HG02870 (cell line): ENCODE results near the gene KCNIP1.

Experiments
- ATAC-seq: cut with Tn5 transposase; IDR thresholded peaks from one replicate; pipeline ENCODE4 v1.9.1; 2021; ENCODE audit warnings: mild to moderate bottlenecking, moderate library complexity; ENCODE audit not compliant: unreplicated experiment

KCNIP1 gene

DNA sequence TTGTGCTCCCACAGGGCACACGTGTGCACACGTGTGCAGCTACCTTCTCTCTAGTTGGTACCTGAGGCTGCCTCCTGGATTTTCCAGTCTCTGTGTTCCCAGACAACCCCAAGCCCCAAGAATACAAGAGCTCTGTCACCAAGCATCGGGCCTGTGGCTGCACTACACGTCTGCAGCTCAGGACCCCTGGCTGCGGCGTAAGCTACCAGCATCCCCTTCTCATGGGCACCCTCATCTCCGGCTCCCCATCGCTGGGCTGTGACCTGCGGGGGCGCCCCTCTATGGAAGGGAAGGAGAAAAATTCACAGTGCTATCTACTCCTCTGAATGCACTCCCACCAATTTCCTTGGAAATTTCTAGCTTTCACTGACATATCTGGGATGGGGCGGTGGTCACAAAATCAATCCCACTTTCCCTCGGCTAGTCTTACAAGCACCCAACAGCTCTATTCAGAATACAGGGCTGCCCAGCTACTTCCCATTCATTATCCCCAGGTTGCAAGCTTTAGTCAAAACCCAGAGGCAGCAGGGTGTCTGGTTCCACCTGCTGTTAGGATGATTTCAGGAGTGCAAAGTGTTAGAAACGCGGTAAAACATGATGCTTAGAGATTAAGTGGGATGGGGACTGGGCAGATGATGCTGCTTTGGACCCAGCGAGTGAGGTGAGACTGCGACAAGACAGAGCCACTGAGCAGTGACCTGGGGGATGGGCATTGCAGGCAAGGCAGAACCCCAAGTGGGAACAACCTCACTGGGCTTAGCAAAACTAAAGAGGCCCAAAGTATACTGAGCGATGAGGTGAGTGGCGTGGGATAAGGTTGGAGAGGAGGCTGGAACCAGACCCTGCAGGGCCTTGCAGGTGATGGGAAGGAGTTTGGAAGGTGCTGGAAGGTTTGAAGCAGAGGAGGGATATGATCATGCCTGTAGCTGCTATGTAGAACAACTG, 121.7 kb downstream of the KCNIP1 start:
- ATAC-seq: no peak

DNA sequence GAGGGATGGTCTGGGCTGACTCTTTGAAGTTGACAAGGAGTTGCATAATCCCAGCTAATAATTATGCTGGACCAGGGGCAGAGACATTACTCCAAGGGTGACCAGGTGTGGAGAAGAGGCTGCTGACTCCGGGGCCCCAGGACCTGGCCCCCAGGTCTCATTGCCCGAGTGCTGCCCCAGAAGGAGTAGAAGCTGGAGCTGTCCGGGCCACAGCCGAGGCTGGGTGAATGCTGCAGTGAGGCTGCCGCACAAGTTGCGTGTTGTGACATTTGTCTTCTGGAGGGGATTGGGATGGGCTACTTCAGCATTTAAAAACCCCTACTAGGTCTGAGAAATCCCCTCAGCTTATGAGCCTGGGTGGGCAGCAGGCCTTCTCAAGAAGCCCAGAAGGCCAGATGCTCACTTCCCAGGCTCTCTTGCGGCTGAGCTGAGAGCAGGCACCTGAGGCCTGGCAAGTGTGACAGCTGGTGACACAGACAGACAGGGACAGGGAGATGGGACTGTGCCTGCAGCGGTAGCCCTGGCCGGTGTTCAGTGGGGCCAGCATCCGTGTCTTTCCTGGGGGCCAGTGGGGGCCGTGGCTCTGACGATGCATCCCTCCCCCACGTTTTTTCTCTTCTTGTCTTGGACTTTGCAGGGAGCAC, 122.8 kb downstream of the KCNIP1 start:
- ATAC-seq: no peak

DNA sequence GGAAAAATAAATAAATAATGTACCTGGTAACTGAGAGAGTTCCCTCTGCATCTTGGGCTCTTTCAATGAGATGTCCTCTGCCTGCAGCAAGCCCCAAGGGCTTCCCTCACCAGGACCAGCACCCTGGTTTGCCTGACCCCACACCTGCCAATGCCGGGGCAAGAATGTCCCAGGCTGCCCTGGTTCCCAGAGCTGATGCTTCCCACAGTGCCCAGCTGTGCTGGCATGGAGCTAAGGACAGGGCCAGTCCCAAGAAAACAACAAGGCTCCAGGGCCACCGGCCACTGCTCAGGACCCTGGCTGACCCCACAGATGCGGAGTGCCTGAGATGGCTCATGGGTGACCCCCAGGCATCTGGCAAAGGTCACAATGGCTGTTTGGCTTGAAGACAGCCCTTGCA, 123.5 kb downstream of the KCNIP1 start:
- no peak for ATAC-seq

DNA sequence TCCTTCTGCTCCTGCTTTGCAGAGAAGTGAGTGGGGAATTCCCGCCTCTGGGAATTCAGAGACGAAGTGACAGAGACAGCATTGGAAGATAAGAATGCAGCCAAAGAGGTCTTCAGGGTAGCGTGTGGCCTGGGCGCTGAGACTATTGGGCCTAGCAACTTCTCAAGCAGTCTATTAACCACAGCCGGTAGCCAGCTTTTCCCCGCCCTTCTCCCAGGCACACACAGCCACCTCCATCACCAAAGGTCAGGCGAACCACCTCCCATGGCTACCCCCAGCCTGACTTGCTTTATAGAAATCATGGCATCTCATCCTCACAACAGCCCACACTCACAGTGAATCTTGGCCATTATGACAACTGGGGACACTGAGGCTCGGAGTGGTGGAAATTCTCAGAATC, 124.2 kb downstream of the KCNIP1 start:
- no peak for ATAC-seq

DNA sequence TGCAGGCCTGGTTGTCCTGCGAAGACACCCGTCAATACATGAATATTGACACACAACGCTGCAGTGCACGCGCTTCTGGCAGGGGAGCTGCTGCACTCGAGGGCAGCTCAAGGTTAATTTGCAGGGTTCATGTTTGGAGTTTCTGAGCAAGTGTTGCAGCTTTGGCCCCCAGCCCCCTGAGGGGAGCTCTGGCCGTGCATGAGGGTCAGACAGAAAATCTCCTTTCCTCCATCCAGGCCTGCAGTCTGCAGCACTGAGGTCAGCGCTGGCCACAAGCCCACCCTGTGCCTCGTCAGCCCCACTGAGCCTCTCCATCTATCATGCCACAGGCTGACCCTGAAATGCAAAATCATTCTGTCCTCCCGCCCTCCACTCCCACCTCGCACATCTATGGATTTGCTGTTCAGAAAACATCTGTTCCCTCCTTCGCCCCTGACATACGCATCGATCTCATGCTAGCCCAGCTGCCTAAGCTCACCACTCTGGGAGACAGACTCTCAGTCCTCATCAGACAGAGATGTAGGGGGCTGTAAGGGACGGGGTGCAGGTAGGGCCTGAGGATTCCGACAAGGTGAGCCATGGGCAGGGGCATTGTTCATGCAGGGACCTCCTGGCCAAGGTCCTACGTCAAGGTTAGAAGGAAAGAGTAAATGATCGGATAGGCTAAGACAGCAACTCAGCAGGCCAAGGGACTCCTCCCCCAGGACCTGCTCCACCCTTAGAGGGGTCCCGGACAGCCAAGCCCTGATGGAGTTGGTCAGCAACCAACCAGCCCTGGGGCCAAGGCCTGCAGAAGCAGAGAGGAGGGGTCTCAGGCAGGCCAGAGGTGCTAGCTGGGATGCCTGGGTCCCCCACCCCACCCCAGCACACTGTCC, 125.1 kb downstream of the KCNIP1 start:
- ATAC-seq: no peak

DNA sequence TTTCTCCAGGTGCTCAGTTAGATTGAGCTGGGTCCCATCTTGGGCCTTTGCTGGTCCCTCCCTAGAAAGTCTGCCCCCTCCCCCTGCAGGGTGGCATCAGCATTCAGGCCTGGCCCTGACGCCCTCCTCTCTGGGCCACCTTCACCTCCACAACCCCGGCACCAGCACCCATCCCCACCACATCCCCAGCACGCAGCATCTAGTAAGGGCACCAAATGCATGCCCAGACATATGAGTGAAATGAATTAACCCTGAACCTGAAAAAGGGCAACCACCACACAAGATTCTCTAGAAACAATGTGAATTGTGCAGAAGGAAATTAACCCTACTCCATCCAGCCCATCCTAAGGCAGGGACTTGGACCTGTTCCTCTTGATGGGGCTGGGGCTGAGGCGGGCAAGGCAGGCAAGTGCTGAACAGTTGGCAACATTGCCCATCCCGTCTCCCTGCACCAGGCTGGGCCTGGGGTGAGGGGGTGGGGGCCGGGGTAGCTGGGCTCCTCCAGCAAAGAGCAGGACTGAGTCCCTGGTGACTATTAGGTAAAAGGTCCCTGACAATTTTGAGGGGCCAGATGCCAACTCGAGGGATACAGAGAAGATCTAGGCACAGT, 125.9 kb downstream of the KCNIP1 start:
- ATAC-seq: no peak

DNA sequence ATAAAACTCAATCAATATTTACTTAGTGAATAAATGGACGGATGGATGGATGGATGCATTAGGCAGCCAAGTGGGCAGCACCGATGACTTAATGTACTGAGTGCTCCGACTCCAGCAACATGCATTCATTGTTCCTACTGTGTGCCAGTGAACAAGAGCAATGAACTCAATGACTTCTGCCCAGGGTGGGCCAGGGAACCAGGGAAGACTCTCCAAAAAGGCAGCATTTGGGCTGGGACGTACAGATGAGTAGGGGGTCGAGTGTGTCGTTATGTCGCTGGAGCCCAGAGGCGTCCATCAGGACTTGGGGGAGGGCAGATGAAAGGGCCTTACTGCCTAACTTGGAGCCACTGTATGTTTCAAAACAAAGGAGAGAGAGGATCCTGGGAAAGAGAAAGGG, 126.4 kb downstream of the KCNIP1 start:
- ATAC-seq: no peak

DNA sequence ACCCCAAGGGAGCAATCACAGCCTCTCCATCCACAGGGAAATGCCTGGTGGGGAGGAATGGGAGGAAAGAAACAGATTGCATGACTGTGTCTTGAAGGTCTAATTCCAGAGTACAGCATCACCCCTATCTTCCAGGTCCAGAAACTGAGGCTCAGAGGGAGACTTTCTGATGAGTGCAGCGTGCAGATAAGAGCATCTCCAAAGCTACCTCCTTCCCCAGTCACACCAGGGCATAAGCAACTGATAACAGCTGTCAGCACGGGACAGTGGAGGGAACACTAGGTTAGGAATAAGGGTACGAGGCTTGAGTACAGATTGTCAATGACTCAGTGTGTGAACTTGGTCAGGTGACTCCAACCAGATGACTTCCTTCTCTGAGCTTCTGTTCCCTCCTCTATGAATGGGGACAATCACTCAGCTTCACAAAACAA, 126.9 kb downstream of the KCNIP1 start:
- no peak for ATAC-seq

DNA sequence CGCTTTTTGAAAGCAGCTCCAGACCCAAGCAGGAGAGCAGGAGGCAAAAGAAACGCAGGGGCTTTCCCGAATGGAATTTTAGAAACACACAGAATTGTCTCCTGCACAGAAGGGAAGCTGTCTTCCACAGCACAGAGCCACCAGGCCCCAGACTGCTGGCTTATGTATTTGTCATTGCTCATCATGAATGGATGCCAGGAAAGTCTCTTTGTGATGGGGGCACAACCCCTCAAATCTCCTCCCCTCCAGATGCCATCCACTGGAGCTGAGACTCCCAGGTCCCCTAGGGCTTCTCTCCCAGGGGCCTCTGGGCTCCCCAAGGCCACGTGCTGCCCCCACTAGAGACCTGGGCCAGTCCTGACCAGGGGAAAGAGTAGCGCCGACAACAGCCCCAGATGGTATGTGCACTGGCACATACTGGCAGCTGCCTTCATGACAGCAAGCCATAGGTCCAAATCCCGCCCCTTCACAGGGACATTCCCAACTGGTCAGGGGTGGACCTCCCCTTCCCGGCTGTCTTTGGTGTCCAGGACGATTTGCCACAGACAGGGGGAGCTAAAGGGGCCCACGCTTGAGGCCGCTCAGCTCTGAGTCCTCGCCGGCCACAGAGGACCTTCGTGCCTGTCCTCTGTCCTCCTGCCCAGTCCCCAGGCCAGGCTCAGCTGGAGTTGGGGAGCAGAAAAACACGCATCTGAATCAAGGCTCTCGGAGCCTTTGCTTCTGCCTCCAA, 127.8 kb downstream of the KCNIP1 start:
- no peak for ATAC-seq

DNA sequence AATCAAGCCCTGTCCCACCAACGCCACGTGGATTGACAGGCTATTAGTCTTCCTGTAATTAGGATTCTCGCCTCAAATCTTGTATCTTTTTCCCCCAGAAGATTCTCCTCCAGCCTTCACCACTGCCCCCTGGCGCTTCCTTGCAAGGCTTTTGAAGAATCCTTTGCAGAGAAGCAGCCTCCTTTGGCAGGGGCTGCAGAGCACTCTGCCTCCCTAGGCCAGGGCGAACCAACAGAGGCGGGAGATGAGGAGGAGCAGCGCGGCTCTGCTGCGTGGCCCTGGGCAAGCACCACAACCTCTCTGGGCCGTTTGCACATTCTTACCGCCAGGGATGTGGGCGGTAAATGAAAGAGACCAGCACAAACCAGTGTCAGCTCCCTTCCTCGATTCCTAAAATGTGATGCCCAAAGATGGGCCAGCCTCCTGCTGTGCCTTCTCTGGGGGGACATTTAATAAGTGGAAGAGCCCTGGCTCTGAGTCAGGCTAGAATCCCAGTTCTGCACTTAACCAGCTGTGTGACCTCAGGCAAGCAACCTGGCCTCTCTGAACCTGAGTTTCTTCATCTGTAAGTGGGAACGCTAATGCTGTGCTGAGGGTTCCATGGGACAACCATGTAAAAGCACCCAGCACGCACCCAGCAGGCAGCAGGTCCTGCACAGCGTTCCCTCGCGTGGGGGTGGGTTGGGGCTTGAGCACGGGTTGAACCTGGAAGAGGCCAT, 128.6 kb downstream of the KCNIP1 start:
- ATAC-seq: no peak

DNA sequence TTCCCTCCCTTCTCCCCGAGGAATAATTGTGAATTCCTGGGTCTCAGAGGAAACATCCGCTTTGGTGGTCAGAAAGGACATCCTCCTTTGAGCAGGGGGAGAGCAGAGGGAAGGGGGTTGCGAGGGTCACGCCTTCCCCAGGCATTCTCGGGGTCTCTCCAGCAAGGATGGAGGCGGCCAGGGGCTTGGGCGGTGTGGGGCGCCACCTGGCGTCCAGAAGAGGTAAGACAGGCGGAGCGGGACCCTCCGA, 129.1 kb downstream of the KCNIP1 start:
- no peak for ATAC-seq

DNA sequence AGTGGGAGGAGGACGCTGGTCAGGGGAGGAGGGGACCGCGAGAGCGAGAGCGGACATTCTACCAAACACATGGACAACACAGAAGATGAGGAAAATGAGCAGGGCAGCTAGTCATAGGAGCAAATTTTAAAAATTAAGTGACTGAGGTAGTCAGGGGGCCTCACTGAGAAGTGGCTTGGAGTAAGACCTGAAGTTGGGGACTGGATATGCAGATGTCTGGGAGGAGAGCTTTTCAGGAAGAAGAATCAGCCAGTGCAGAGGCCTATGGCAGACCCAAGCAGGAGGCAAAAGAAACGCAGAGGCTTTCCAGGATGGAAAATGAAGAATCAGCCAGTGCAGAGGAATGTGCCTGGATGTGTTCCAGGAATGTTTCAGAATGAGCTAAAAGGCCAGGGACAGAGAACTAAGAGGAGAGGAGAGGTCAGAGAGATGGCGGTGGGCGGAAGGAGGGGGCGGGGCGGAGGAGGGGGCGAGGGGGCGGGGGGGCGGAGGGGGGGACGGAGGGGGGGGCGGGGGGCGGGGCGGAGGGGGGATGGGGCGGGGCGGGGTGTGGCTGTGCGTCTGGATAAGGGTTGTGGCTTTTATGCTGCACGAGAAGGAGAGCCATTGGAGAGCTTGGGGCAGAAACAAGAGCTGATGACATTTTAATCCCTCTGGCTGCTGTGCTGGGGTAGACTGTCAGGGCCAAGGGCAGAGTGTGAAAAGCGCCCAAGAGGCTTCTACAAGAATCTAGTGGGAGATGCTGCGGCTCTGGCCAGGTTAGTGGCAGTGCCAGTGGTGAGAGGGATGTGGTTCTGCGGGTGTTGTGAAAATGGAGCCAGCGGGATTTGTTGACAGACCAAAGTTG, 129.6 kb downstream of the KCNIP1 start:
- no peak for ATAC-seq

DNA sequence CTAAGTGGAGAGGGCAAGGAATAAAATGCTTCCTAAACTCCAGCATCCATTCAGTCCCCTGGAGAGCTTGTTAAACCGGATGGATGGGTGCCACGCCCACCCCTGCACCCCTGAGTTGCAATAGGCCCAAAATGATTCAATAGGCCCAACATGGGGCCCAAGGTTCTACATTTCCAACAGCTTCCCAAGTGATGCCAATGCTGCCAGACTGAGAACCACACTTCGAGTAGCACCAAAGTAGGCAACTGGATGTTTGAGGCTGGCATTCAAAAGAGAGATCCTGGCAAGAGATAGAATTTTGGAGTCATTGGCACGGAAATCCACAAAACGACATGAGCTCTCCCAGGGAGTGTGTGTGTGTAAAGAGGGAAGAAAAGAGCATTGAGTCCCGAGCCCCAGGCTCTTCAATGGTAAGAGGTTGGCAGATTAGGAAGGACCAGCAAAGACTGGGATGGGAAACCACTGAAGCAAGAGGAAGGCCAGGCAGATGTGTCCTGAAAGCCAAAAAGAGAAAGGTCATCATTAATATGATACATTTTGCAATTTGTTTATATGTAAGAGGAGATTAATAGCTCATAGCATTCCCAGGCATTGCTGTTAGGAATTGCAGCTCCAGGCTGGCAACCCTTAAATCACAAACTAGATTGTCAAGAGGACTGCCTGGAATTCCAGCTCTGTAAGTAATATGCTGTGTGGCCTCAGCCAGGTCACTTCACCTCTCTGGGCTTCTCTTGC, 130.6 kb downstream of the KCNIP1 start:
- ATAC-seq: no peak

DNA sequence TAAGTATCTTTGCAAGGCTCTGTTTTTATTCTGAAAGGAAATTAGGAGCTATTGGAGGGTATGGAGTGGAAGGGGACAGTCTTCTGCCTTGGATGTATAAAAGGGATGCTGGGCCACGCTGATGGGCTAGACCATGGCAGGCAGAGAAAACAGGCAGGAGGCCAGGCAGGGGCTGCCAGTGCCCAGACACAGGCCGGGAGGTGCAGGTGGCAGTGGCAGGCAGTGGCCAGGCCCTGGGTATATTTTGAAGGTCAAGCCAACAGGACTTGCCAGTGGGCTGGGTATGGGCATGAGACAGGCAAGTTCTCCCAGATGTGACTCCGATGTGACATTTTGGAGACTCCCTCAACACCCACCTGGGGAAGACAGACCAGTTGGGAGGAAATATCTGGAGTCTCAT, 131.9 kb downstream of the KCNIP1 start:
- no peak for ATAC-seq

DNA sequence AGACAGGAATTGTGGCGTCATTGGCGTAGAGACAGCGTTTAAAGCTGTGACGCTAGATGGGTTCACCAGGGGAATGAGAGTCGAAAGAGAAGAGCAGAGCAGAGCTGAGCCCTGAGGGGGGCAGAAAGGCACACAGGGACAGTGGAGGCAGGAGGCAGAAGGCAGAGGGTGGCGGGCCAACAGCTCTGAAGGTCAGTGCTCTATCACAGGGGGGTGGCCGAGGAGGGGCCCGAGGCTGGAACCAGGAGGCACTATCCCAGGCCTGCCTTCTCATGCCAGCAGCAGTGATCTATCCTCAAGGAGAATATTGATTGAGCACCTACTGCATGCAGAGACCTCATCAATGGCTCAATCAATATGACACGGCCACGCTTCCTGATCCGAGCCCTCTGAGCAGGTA, 132.4 kb downstream of the KCNIP1 start:
- no peak for ATAC-seq

DNA sequence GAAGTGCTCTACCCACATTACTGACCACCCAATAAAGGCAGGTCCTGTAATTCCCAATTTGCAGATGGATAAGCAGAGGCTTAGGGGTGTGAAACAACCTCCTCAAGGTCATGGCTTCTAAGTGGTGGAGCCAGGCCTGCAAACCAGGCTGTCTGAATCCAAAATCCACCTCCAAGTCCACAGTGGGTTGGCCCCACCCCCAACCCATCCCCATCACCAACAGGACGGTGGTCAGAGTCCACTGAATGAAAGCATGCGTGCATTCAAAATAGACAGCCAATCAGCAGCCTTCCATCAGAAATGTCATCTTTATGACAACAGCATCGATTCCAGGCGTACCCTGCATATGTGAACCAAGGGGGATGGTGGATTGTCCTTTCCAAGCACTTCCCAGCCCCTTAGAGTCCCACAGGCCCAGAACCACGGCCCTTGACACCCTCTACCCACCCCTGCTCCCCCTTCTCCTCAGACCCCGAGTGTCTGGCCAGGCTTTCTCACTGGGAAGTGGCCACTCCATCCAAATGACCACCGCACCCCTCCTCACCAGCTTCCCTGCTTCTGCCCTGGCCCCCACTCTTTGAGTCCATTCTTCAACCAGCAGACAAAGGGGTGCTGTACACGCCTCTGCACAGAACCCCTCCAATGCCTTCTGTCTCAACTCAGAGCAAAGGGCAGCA, 133.1 kb downstream of the KCNIP1 start:
- ATAC-seq: no peak

DNA sequence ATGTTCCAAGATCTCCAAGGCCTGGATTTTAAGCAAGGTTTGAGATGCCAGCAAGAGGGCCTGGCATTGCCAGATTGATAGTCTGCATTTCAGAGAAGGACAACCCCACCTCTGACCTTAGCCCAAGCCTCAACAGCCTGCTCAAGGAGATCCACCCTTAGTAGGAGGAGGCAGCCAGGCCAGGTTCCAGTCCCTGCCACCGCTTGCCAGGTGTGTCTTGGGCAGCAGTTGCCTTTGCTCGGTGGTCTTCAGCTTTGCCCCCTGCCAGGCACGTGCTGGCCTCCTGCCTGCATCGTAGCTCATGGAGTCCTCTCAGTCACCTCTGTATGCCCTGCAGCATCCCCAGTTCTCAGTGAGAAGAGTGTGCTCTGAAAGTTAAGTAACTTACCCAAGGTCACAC, 134.2 kb downstream of the KCNIP1 start:
- no peak for ATAC-seq
